Daoy (cell line): Measurements from ENCODE around the gene EFNA2. TPM values are rescaled to one million over a fixed set of nuclear protein-coding genes. Genes with fewer than 3 reads are reported as not detected.

ENCODE experiments used
- DNase-seq: peaks from one replicate; pipeline ENCODE4 v3.0.0-alpha.2; 2015; ENCODE audit warnings: low read depth
- total RNA-seq: library from RNA; depleted of rRNA; stranded (reverse); fragments of >200 nt; shearing (Covaris generic); gene quantifications from 2 replicates; pipeline ENCODE4 v1.2.3, GENCODE V29; 2014

The EFNA2 gene
- total RNA-seq, 1 experiment from 2014 or later: 0.17 TPM

- no peak for DNase-seq
Observed at GRCh38 chr19:1284293-1284978, 1.2 kb upstream of the EFNA2 start.

DNA sequence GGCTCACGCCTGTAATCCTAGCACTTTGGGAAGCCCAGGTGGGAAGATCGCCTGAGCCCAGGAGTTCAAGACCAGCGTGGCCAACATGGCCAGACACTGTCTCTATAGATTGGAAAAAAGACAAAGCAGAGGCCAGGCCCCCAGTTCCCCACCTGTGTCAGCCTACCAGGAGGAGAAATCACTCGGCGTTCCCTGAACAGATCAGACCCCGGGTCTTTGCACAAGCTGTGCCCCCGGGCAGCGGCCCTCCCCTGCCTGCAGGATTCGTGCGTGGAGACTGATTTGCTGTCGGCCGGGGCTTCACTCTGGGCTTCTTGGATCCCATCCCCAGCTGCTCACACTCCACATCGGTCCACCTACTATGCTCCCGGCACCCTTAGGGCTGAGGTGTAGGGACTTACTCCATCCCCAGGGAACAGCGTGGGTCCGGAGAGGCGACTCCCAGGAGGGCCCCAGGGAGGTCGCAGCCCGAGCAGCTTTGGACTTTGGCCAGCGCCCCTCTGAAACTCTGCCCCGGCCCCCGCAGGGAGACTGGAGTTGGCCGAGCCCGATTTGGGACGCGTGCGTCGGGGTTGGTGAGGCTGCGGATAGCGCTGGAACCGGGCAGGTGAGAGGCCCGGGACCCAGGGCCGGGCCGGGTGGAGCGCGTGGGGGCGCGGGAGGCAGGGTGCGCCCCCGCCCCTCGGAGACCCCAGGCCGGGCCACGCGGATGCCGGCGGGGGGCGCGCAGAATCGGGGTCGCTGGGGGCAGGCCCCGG is 515 bp upstream of the EFNA2 start:
- no peak for DNase-seq

DNA sequence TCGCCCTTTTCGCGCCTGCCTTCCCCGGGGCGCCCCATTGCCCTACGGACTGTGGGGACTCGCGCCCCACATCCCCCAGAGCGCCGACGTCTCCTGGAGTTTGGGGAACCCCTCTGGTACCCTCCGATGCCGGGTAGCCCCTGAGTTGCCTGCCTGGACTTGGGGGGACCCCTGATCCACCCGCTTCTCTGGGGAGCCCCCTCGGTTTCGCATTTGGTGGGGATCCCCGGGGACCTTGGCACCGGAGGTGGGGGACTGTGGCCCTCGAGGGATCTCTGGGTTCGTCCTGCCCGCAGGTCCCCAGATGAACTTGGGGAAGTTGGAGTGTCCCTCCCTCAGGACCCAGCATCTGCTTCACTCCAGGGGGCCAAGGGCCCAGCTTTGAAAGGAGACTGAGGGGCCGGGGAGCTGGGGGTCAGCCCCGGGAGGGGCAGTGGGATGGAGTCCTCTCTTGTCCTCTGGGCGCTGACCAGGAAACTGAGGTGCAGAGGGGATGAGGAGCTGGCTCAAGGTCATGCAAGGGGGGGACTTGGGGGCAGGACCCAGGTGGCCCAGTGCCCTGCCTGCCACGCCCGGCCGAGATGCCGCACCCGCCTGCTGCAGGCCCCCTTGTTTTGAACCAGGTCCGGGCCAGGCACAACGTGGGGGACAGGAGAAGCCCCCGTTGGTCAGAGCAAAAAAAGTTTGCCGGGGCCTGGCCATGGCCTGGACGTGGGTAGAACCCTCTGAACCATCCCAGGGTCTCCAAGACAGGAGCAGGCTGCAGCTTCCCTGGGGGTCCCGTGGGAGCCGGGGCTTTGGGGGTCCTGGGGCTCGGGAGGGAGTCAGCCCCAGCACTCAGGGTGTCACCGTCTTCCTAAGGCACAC is 1.0 kb downstream of the EFNA2 start:
- no peak for DNase-seq

DNA sequence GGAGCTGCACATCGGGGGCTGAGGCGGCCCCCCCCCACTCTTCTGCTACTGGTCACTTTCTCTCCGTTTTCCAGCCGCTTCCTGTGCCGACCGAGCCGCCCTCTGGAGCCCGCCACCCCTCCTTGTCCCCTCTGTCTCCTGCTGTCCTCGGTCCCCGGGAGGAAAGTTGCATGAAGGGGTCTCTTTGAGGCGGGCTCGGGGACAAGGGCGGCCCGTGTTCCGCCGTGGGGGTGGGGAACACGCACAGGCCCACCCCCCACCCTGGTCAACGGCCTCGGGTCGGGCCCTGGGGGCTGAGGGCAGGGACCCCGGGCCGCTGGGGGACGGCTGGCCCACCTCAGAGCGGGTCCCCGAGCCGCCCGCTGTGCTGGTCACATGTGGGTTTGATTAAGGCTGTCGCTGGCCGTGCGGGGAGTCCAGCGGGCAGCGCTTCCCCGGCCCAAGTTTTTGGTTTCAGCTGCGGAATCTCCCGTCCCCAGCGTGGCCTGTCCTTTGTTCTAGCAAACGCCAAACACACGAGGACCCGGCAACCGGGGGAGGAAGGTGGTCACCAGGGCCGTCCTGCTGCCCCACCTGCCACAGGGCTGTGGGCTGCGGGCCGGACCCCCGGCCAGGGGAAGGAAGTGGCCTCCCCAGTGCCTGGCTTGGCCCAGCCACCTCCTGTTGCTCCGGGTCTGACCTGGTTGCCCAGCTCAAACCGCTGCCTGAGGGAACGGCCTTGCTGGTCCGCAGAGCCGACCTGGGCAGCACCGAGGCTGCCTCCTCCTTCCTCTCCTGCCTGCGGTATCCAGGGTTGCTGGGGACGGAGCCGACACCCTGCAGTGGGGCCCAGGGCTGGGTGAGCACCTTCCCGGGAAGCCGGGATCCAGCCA is 1.9 kb downstream of the EFNA2 start:
- DNase-seq: no peak

DNA sequence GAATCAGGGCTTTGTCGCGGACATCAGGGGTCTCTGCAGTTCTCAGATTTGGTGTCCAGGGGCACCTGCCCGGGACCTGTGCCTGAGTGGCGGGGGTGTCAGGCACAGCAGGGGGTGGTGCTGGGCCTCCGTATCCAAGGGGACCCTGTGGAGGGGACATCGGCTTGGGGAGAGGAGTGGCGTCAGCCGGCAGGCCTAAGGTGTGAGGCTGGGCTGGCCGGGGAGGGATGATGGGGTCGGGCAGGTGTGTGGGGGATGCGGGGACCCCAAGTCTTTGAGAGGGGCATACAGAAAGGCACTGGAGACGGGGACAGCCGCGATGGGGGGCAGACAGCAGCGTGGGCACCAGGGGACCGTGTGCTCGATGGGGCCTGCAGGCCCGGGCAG is 2.5 kb downstream of the EFNA2 start:
- DNase-seq: no peak

DNA sequence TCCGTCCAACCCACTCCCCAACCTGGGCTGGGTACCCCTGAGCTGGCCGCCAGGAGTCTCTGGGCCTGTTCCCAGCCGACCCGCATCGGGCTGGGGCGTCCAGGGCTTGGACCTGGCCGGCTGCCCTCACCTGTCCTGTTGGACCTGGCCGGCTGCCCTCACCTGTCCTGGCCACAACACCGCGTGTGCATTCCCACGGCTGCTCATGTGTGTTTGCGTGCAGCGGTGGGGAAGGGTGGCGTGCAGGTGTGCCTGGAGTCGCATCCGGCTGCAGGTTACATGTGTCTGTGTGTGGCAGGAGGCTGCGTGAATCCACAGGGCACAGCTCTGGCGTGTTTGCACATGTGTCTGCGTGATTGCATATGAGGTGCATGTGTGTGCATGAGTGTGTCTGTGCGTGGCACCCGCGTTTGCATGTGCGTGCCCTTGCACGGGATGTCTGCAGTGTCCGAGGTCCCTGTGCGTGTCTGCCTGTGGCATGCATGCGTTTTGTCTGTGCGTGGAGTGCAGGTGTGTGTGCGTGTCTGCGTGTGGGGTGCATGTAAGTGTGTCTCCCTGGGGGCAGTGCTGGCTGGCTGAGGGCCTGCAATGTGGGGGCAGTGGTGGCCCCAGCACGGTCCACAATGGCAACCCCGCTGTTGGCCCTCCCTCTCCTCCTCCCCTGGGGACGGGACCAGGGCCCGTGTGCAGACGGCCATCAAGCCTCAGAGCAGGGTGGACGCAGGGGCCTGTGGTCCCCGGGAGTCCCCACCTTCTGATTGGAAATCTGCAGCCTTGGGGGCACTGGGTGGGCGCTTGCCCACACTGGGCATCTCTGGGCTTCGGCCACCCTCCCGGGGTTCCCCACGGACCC is 3.4 kb downstream of the EFNA2 start:
- no peak for DNase-seq

GRCh38 chr19:1289686-1290025 is 4.0 kb downstream of the EFNA2 start:
- DNase-seq: no peak

DNA sequence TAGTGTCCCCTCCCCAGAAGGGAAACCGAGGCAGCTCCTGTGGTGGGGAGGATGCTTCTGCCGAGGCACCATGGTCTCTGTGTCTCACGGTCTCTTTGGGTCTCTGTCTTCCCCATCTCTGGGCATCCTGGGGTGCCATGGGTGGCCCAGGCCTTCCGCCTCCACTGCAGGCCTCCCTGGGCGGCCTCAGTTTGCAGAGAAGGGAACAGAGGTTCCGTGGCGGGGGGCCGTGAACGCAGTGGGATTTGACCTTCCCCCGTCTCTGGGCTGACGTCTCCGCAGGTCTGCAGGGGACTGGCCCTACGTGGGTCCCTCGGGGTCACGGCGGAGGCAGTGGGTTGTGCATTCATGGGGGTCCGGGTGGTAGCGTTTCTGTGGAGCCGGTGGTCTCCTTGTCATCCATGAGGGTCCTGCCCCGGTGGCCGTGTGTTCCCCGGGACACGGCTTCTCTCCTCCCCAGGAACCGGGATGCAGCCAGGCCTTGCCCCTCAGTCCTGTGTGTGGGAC is 4.6 kb downstream of the EFNA2 start:
- no peak for DNase-seq

GRCh38 chr19:1290703-1291651 is 5.3 kb downstream of the EFNA2 start:
- DNase-seq: no peak

DNA sequence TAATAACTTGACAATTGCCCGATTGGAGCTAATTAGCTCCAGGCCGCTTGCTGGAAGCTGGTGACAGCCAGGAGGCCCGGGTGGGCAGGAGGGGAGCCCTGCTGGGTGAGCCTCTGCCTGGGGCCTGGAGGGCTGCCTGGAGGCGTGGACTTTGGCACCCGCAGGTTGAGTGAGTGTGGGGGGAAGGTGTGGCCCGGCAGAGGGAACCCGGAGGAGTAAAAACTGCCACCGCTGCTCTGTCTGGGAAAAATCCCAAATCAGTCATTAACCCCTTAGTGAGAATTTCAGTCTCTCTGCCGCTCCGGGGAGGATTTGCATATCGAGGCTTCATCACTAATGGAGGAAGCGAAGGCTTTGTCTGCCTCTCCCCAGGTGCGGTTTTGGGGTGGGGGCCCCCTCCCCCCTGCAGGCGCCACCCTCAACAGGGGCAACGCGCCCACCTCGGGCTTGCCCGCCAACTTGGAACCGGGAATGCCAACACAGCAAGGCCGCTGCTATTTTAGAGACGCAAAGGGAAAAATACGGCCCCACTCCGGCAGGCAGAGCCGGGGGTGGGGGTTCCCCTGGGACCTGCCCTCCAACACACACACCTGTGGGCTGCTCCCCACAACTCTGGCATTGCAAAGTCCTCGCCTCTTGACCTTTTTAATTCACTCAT is 6.2 kb downstream of the EFNA2 start:
- DNase-seq: no peak

GRCh38 chr19:1292419-1293151 is 6.9 kb downstream of the EFNA2 start:
- DNase-seq: no peak

GRCh38 chr19:1293782-1294604 is 8.3 kb downstream of the EFNA2 start:
- DNase-seq: no peak

- no peak for DNase-seq
Observed at GRCh38 chr19:1294688-1295087, 9.0 kb downstream of the EFNA2 start.

DNA sequence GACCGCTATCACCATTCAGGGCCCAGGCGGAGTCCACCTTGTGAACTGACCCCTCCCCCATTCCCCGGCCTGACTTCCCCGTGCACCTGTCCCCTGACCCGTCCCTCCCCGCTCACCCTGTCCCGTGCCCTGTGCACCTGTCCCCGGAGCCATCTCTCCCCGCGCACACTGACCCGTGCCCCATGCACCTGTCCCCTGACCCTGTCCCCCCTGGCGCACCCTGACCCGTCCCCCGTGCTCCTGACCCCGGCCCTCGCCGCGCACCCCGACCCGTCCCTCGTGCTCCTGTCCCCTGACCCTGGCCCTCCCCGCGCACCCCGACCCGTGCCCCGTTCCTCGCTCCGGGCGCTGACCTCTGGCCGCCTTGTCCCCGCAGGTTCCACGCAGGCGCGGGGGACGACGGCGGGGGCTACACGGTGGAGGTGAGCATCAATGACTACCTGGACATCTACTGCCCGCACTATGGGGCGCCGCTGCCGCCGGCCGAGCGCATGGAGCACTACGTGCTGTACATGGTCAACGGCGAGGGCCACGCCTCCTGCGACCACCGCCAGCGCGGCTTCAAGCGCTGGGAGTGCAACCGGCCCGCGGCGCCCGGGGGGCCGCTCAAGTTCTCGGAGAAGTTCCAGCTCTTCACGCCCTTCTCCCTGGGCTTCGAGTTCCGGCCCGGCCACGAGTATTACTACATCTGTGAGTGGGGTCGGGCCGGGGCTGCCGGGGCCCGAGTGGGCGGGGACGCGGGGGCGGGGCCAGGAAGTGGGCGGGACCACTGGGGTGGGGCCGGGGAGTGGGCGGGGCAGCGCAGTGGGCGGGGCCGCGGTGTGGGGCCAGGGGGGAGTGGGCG is 9.7 kb downstream of the EFNA2 start:
- DNase-seq: no peak

DNA sequence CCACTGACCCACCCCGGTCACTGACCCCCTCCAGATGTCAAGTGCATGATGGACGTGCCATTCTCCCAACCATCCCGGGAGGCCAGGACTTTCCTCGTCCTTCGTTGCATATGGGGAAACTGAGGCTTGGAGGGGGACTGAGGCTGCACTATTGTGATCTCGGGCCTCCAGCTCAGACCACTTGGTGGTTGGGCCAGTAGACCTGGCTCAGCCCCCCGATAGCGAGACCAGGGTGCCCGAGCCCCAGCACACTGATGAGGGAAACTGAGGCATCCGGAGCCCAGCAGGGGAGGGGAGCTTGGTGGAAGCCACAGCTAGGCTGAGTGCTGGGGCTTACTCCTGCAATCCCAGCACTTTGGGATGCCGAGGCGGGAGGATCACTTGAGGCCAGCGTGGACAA is 10.4 kb downstream of the EFNA2 start:
- no peak for DNase-seq

GRCh38 chr19:1296575-1297271 is 11.1 kb downstream of the EFNA2 start:
- DNase-seq: no peak
